Right lobe of liver (tissue), 4 donors: ENCODE measurements around the gene SEC22A.

ENCODE experiments used
- CTCF ChIP-seq, 4 donors: fragments of 200-600 bp in 3 of 4; fragments of 450-650 bp in 1 of 4; IDR thresholded peaks; one replicate each; pipeline versions ENCODE4 v1.5.1 to v1.8.0; 2016 to 2022; ENCODE audit warnings: antibody characterized with exemption in 4 of 4, mild to moderate bottlenecking in 2 of 4
- POLR2A ChIP-seq: fragments of 450-650 bp; IDR thresholded peaks from one replicate; pipeline ENCODE4 v1.6.1; 2017; ENCODE audit warnings: antibody characterized with exemption, mild to moderate bottlenecking
- donor health status: DM: no; HTN: no; CAD: no.
- donor health status: DM: no; HTN: no; CAD: no.
- donor health status: DM: no; HTN: yes; CAD: no.

- TF ChIP-seq CTCF (IDR thresholded peaks at IDR 0.05) (no peak), POLR2A (no peak)
Measured at GRCh38 chr3:123165163-123165562, 36.6 kb upstream of the SEC22A start.
